Hair follicular keratinocyte (primary cell): Measurements from ENCODE around the gene LMOD3. TPM values are rescaled to one million over a fixed set of nuclear protein-coding genes. Genes with fewer than 3 reads are reported as not detected.

Source experiments
- total RNA-seq: library from RNA; depleted of rRNA; stranded (reverse); fragments of >200 nt; gene quantifications from 2 replicates; pipeline ENCODE4 v1.2.3, GENCODE V29; 2015

The LMOD3 gene
- not detected in 2 replicates for total RNA-seq

DNA sequence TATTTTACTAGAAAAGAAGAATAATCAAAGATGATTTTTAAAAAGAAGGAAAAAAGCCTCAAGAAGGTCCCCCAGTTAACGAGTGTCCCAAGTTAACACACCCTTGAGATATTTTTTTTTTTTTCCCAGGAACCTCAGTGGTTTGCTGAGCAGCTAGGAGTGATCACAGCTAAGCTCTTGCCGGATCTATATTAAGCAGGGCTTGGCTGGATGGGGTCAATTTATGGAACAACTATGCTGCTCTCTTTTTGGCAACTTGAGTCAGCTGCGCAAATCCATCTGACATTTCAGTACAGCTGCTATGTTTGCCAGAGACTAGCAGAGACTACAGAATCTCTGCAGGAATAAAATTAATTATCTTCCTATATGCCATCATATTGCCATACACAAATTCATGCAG lies at the start of gene LMOD3:
Gene LMOD3 (minus strand): TSS at position 193 of the 400 bp plus-strand sequence. CDS start 209 bp downstream, outside the sequence.

DNA sequence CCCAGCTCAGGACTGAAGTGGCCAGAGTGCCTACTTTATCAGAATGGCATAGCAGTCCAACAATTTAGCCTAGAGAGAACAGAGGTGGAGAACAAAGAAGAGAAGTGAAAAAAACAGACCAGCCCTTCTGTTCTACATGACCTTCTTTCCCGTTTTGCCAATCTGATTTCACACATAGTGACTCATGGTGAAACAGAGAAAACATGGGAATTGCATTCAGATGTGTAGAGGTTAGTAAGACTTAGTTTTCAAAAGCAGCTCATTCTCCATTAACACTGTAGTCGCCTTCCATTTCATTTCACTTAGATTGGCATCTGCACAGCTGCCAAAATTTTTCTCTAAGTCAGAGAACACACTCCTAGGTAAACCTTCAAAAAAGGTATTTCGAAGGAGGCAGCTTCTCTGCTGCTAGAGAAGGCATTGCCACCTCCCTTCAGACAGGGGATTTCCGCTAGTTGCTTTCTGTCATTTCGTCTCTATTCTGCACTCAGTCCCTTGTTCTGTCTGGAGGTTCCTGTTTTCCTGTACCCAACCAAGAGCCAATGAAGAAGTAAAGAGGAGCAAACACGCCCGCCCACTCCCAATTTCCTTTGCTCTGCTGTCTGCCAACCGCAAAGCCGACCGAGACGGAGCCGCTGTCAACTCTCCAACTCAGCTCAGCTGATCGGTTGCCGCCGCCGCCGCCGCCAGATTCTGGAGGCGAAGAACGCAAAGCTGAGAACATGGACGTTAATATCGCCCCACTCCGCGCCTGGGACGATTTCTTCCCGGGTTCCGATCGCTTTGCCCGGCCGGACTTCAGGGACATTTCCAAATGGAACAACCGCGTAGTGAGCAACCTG lies 37.8 kb downstream of the LMOD3 start, which contains the start of gene ARL6IP5:
Gene ARL6IP5 (plus strand): TSS at position 612 of the 842 bp plus-strand sequence. CDS start 111 bp downstream, at position 723.

GRCh38 chr3:69080233-69080920 lies 42.0 kb downstream of the LMOD3 start, which contains the start of gene UBA3:
TSS of gene UBA3 (minus strand) at chr3:69080365. CDS start at chr3:69080353, 12 bp downstream.

Other genes with a start within 250 kb of the LMOD3 start
- gene TAFA4, start 190.0 kb downstream of the LMOD3 start, total RNA-seq = not detected in 2 replicates
- 38.4 and 65.5 TPM in 2 replicates for gene EOGT, start 108.9 kb downstream of the LMOD3 start, total RNA-seq
- 12.3 and 15.3 TPM in 2 replicates for gene TMF1, start 70.3 kb downstream of the LMOD3 start, total RNA-seq
- gene UBA3, start 42.2 kb downstream of the LMOD3 start, total RNA-seq = 51.1 and 58.5 TPM in 2 replicates
- 55.9 and 78.1 TPM in 2 replicates for gene ARL6IP5, start 37.7 kb downstream of the LMOD3 start, total RNA-seq